CMK (cell line): ENCODE results near the gene PIAS1.
"Not testable (repeated sequence)": the region's sequence is repeated elsewhere in the genome, so short reads cannot be mapped to it uniquely, and the experiment has no call there.

Experiments used
- DNase-seq: peaks from one replicate; pipeline ENCODE4 v3.0.0-alpha.2; 2010; ENCODE audit warnings: low read depth

PIAS1 gene

GRCh38 chr15:68234520-68234919, 180.4 kb downstream of the PIAS1 start:
- not testable (repeated sequence) for DNase-seq

GRCh38 chr15:68235022-68235421, 180.9 kb downstream of the PIAS1 start:
- no peak for DNase-seq

GRCh38 chr15:68239025-68239424, 184.9 kb downstream of the PIAS1 start:
- no peak for DNase-seq

- DNase-seq = no peak
Measured at GRCh38 chr15:68241088-68241935, 187.2 kb downstream of the PIAS1 start.
